ACC112 (cell line): ENCODE results near the gene NR2F6.

Experiments
- H2AFZ ChIP-seq: fragments of 200-600 bp; sonication (generic); one replicate; pipeline ENCODE4 v1.6.0; 2017; ENCODE audit warnings: antibody characterized with exemption, low read length; ENCODE audit not compliant: unreplicated experiment
- H3K27ac ChIP-seq: fragments of 200-600 bp; sonication (generic); 2 replicates; pipeline ENCODE4 v1.5.1; 2014; ENCODE audit warnings: low read depth, mild to moderate bottlenecking, antibody characterized with exemption, low read length, moderate library complexity
- H3K27me3 ChIP-seq: fragments of 200-600 bp; sonication (generic); 2 replicates; pipeline ENCODE4 v1.6.1; 2014; ENCODE audit warnings: mild to moderate bottlenecking, antibody characterized with exemption, low read length, moderate library complexity, mixed read lengths; ENCODE audit not compliant: insufficient read depth
- H3K36me3 ChIP-seq: fragments of 200-600 bp; sonication (generic); 2 replicates; pipeline ENCODE4 v1.6.1; 2016; ENCODE audit warnings: mild to moderate bottlenecking, antibody characterized with exemption, low read length, moderate library complexity, mixed read lengths; ENCODE audit not compliant: insufficient read depth
- H3K4me1 ChIP-seq: fragments of 200-600 bp; sonication (generic); one replicate; pipeline ENCODE4 v1.6.1; 2016; ENCODE audit warnings: low read length, mixed read lengths; ENCODE audit not compliant: insufficient read depth, unreplicated experiment, control insufficient read depth
- H3K4me3 ChIP-seq: fragments of 200-600 bp; sonication (generic); 2 replicates; pipeline ENCODE4 v1.5.1; 2014; ENCODE audit warnings: mild to moderate bottlenecking, low read depth, low read length
- H3K79me2 ChIP-seq: fragments of 200-600 bp; sonication (generic); one replicate; pipeline ENCODE4 v1.6.0; 2016; ENCODE audit warnings: low read length; ENCODE audit not compliant: control insufficient read depth, unreplicated experiment, insufficient read depth

NR2F6 gene

DNA sequence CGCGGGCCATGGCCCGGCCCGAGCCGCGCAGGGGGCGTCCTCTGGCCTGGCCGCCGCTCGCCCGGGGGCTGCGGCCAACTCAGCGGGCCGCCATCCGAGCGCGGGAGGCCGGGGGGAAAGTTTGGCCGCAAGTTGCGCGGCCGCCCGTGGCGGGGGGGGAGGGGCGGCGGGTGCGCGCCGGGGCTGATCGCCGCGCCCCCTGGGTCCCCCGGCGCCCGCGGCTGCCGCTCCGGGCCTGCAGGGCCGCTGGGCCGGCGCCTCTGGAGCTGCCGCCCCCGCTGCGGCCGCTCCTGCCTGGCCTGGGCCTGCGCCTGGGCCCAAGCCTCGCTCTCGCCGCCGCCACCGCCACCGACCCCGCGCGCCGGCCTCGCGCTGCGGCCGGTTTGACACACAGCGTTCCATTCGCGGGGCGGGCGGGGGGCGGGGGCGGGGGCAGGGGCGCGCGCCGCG is at the start of gene NR2F6:
NR2F6 (minus strand) TSS at position 385 of the 450 bp plus-strand sequence. CDS start 699 bp downstream, outside the sequence.
- Histone ChIP-seq H2AFZ (peak within 1 kb of the TSS; percentile 60), H3K4me1 (peaks cover 11% of the 10 kb centered on the region), H3K36me3 (no peaks in the 10 kb centered on the region), H3K79me2 (peaks cover 30% of the 10 kb centered on the region), H3K27ac (no peak within 1 kb of the TSS), H3K4me3 (peak within 1 kb of the TSS; percentile 90), H3K27me3 (no peaks in the 10 kb centered on the region)

DNA sequence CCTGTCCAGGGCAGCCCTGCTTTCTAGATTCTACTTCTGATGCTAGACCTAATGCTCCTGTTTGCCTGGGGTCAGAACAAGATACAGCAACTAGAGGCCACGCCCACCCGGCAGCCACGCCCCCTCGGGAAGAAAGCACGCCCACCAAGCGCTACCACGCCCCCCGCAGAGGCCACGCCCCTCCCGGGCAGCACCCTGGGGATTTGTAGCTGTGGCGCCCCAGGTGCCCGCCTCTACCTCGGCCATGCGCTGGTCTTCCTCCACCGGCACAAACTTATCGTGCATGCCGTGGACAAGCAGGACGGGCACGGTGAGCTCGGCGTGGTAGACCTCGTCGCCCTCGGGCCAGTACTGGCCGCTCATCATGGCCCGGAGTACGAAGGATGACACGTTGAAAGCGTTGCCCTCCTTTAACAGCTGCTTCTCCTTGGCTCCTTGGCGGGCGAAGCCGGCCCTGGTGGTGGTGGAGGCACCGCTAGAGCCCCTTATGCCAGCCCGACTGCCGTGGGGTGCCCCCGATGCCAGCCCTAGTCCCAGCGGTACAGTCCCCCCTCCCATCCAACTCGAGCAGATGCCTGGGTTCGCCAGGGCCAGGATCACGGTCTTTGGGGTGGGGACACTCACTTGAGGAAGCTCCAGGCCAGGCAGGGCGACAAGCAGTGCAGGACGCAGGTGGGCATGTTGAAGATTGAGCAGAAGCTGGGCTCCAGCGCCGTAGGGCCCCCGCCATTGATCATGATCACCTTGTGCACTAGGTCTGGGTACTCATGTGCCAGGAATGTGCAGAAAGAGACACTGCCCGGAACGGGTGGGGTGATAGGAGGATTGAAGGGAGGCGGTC is 48.6 kb upstream of the NR2F6 start:
- no peaks in the 10 kb centered on the region for H3K27me3 ChIP-seq
- H3K4me1 ChIP-seq = no peaks in the 10 kb centered on the region
- no peak overlapping the region for H3K27ac ChIP-seq
- no peak overlapping the region for H3K4me3 ChIP-seq
- no peak overlapping the region for H2AFZ ChIP-seq
- H3K36me3 ChIP-seq = peaks cover 4% of the 10 kb centered on the region; the same call in 1 of the 2 replicates
- H3K79me2 ChIP-seq = no peaks in the 10 kb centered on the region

- Histone ChIP-seq H3K4me1 (no peaks in the 10 kb centered on the region), H3K79me2 (no peaks in the 10 kb centered on the region), H2AFZ (no peak overlapping the region), H3K27me3 (no peaks in the 10 kb centered on the region), H3K4me3 (no peak overlapping the region), H3K36me3 (peaks cover 4% of the 10 kb centered on the region; the same call in 1 of the 2 replicates), H3K27ac (no peak overlapping the region)
Measured at GRCh38 chr19:17293605-17294004, 47.9 kb upstream of the NR2F6 start.

DNA sequence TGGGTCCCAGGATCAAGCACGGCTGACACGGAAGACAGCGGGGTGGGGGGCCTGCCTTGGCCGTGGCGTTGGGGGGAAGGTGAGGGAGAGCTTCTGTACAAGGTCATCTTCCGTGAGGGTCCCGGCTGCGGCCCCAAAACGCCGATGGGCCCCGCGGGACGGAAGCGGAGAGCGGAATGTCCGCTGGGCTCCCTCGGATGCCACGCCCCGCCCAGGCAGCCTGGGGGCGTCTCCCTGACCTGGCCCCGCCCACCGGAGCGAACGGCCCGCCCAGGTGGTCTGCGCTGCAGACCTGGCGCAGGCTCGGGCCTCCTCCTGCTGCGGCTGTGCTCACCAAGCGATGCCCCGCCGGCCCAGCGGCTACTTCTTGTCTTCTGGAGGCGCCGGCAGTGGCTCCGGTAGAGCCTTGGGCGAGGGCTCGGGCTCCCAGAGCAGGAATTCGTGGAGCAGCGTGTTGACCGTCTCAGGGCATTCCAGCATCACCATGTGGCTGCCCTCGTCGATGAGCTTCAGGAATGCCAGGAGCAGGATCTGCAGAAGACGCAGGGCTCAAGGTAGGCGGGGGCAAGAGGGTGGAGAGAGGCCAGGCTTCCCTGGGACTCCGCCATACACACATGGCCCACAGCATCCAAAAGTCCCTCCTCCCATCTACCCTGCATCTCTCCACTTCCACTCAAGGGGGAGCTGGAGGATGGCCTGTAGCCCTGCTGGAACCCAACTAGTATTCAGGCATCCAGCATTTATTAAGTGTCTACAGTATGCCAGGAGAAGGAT is 46.8 kb upstream of the NR2F6 start:
- Histone ChIP-seq H3K27me3 (no peaks in the 10 kb centered on the region), H3K4me3 (peak overlapping the region; percentile 81), H3K79me2 (no peaks in the 10 kb centered on the region), H2AFZ (peak overlapping the region; percentile 91), H3K27ac (no peak overlapping the region), H3K36me3 (peaks cover 4% of the 10 kb centered on the region; the same call in 1 of the 2 replicates), H3K4me1 (no peaks in the 10 kb centered on the region)

GRCh38 chr19:17289489-17289888 is 43.8 kb upstream of the NR2F6 start:
- H3K27ac ChIP-seq = no peak overlapping the region
- no peak overlapping the region for H3K4me3 ChIP-seq
- no peaks in the 10 kb centered on the region for H3K27me3 ChIP-seq
- H2AFZ ChIP-seq = no peak overlapping the region
- H3K4me1 ChIP-seq = no peaks in the 10 kb centered on the region
- peaks cover 4% of the 10 kb centered on the region; the same call in 1 of the 2 replicates for H3K36me3 ChIP-seq
- no peaks in the 10 kb centered on the region for H3K79me2 ChIP-seq

- no peaks in the 10 kb centered on the region for H3K4me1 ChIP-seq
- H3K27me3 ChIP-seq = no peaks in the 10 kb centered on the region
- H3K27ac ChIP-seq = no peak overlapping the region
- no peak overlapping the region for H2AFZ ChIP-seq
- no peaks in the 10 kb centered on the region for H3K36me3 ChIP-seq
- H3K4me3 ChIP-seq = no peak overlapping the region
- no peaks in the 10 kb centered on the region for H3K79me2 ChIP-seq
Measured at GRCh38 chr19:17286752-17287151, 41.0 kb upstream of the NR2F6 start.

GRCh38 chr19:17286263-17286662 is 40.5 kb upstream of the NR2F6 start:
- no peaks in the 10 kb centered on the region for H3K79me2 ChIP-seq
- H3K4me3 ChIP-seq = no peak overlapping the region
- H3K36me3 ChIP-seq = no peaks in the 10 kb centered on the region
- no peaks in the 10 kb centered on the region for H3K4me1 ChIP-seq
- H3K27me3 ChIP-seq = no peaks in the 10 kb centered on the region
- H2AFZ ChIP-seq = no peak overlapping the region
- H3K27ac ChIP-seq = no peak overlapping the region

DNA sequence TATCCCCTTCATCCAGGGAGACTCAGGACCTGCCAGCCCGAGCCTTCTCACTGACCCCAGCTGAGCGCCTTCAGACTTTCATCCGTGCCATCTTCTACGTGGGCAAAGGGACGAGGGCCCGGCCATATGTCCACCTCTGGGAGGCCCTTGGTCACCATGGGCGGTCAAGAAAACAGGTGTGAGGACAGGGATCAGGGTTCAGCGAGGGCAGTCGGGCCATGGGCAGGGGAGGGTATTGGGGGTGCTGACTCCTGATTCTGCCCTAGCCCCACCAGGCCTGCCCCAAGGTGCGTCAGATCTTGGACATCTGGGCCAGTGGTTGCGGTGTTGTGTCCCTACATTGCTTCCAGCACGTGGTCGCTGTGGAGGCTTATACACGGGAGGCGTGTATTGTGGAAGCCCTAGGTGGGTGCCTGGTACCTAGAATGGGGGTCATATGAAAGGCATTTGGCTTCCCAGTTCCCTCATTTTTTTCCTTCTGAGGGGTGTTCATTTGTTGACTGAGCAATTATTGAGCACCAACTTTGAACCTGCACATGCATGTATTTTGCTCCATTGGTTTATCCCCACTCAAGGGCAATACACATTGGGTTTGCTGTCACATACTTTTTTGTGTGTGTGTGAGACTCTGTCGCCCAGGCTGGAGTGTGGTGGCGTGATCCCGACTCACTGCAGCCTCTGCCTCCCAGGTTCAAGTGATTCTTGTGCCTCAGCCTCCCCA is 39.9 kb upstream of the NR2F6 start:
- Histone ChIP-seq H2AFZ (no peak overlapping the region), H3K4me3 (no peak overlapping the region), H3K27me3 (no peaks in the 10 kb centered on the region), H3K27ac (no peak overlapping the region), H3K79me2 (no peaks in the 10 kb centered on the region), H3K36me3 (no peaks in the 10 kb centered on the region), H3K4me1 (no peaks in the 10 kb centered on the region)

GRCh38 chr19:17283504-17283996 is 37.8 kb upstream of the NR2F6 start:
- H3K4me1 ChIP-seq = no peaks in the 10 kb centered on the region
- no peak overlapping the region for H3K4me3 ChIP-seq
- H3K36me3 ChIP-seq = no peaks in the 10 kb centered on the region
- no peak overlapping the region for H3K27ac ChIP-seq
- H3K27me3 ChIP-seq = no peaks in the 10 kb centered on the region
- H3K79me2 ChIP-seq = no peaks in the 10 kb centered on the region
- H2AFZ ChIP-seq = no peak overlapping the region

GRCh38 chr19:17282488-17283125 is 36.9 kb upstream of the NR2F6 start:
- Histone ChIP-seq H3K4me1 (no peaks in the 10 kb centered on the region), H2AFZ (peak overlapping the region; percentile 62), H3K4me3 (peak overlapping the region; percentile 82), H3K27me3 (no peaks in the 10 kb centered on the region), H3K27ac (no peak overlapping the region), H3K36me3 (no peaks in the 10 kb centered on the region), H3K79me2 (no peaks in the 10 kb centered on the region)
